Endometrial microvascular endothelial cells (primary cell): Measurements from ENCODE around the gene ENOX1. TPM values are rescaled to one million over a fixed set of nuclear protein-coding genes. Genes with fewer than 3 reads are reported as not detected.
"Not testable (repeated sequence)": the region's sequence is repeated elsewhere in the genome, so short reads cannot be mapped to it uniquely, and the experiment has no call there.

ENCODE experiments used
- in situ Hi-C: cut with HindIII; loops from 2 replicates; pipeline ENCODE4 v1.10.0; 2017; ENCODE audit warnings: low sequenced_read_pairs, low pct_unique_long_range_greater_than_20kb; ENCODE audit errors: inconsistent ontology term
- total RNA-seq: library from RNA; depleted of rRNA; stranded (reverse); fragments of >200 nt; gene quantifications from one replicate; pipeline ENCODE4 v1.2.3, GENCODE V29; 2015; ENCODE audit errors: inconsistent ontology term

The ENOX1 gene
- not detected for total RNA-seq

DNA sequence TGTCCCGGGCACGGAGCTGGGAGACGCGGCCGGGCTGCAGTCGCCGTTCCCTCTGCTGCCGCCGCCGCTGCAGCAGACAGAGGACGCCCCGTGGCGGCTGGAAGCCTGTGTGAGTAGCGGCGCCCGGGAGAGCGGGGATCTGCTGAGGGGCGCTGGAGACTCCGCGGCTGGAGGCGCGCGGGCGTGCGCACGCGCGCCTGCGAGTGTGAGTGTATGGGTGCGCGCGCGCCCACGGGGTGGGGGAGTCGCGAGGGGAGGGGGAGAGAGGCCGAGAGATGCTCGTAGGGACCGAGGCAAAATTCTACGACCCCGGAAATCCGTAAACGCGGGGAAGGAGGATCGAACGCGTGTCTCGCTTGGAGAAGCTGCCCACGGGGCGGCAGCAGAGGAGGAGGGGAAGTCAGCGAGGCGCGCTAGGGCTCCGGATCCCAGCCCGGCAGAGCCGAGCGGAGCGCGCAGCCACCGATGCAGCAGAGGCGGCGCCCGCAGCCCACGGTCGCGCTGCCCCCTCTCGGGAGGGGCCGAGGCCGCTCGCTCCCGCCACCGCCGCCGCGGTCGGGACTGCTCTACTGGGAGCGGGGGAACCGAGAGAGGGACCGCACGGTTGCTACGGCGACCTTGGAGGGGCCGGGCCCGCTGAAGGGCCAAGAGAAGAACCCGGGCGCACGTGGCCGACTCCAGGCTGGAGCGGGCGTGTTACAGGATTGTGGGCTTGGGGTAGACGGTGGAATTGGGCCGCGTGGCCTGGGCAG is at the start of gene ENOX1:
Gene ENOX1 (minus strand): TSS at position 207 of the 752 bp plus-strand sequence.
- in situ Hi-C loops: no loop called here

DNA sequence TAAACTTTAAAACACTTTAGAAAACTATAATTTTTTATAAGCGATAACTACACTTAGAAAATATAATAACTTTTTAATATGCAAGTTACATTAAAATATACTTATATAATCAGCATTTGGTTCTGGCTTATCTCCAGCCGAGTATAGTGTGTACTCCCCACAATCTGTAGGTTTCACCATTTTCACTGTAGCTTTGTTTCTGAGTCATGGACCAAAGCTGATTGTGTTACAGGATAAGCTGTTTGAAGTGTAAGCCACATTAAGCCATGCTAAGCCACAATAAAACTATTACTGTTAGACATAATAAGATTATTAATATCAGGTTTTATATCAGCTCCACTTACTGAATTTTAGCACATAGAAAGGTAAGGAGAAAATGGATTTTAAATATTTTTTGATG is 48.9 kb upstream of the ENOX1 start:
- in situ Hi-C loops: no loop called here

DNA sequence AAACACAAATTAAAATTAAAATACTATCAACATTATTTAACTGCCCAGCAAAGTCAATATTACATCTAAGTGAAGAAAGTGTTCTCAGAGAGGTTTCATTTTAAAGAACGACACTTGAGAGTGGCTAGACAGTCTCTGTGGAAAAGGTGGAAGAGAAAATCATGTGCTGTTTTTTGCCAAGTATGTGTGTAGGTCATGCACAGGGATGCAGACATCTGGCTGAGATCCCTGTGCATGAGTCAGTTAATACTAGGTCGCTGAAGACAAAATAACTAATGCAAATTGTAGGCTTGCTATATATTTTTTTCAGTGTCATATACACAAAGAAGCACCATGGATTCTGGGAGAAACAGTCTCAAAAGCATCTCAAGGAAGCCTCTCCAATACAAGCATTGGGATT is 44.3 kb upstream of the ENOX1 start:
- in situ Hi-C loops: no loop called here

DNA sequence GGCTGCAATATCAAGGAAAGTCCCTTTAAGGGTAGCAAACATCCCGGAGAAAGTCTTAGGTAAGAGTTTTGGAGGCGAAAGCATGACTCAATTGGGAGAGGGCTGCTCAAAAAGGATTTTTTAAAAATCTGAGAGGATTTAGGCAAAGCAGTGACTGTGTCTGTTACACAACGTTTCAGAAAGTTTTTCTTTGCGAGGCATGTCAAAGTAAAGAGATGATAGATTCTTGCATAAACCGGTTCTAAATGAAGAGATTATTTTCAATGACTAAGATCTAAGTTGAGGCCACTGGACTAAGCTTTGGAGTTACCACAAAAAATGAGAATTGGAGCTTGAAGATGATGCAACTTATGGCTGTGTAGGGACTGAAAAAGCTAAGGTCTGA is 43.7 kb upstream of the ENOX1 start:
- in situ Hi-C loops: no loop called here

DNA sequence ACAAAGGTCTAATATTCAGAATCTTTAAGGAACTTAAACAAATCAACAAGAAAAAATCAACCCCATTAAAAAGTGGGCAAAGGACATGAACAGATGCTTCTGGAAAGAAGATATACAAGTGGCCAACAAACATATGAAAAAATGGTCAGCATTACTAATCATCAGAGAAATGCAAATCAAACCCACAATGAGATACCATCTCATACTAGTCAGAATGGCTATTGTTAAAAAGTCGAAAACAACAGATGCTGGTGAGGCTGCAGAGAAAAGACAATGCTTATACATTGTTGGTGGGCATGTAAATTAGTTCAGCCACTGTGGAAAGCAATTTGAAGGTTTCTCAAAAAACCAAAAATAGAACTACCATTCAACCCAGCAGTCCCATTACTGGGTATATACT is 37.9 kb upstream of the ENOX1 start:
- in situ Hi-C loops: not testable (repeated sequence)

DNA sequence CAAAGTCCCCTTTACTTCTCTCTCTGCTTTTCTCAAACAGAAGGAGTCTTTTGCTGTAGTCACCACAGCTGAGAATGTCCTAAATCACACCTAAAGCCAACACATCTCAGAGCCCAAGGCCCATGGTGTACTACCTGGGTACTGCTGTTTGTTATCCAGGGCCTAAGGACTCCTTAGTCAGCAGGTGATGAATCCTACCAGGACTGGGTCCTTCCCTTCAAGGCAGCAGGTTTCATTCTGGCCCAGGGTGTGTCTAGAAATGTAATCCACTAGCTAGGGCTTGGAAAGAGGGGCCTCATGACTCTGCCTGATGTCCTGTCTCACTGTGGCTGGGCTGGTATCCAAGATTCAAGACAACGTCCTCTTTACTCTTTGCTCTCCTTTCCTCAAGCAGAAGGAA is 36.2 kb upstream of the ENOX1 start:
- in situ Hi-C loops: no loop called here

DNA sequence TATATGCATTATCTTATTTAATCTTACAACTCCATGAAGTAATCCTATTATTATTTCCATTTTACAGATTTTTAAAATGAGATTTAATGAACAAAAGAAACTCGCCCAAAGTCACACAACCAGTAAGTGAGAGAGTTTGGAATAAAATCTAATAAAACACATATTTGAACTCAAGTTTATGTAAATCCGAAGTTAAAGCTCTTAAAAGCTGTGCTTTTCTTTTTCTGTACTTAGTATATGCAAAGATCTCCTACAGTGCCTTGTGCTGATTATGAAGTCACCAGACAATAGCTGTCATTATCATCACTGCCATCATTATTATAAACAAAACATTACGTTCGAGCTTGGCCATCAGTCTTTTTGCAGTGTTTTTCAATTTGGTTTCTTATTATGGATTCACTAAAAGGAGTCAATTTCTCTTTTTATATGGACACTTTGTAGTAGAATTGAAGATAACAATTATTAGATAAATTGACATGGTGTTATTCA is 29.7 kb upstream of the ENOX1 start:
- in situ Hi-C loops: no loop called here

DNA sequence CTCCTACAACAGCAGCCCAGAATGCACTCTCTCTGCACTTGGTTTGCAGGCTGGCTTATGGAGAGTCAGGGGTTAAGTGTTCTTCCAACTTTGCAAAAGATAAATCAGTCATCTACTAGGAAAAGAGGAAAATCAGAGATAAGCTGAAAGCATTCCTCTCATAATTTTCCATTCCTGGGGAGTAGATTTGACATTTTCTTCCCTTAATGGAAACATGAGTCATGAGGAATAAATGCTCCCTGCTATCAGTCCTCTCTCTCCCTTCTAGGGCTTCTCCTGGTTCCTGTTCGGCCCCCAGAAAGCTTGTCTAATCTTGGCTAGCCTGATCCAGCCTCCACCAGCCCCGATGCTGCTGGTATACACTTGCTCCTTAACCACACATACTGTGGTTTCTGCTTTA is 28.4 kb upstream of the ENOX1 start:
- in situ Hi-C loops: no loop called here

DNA sequence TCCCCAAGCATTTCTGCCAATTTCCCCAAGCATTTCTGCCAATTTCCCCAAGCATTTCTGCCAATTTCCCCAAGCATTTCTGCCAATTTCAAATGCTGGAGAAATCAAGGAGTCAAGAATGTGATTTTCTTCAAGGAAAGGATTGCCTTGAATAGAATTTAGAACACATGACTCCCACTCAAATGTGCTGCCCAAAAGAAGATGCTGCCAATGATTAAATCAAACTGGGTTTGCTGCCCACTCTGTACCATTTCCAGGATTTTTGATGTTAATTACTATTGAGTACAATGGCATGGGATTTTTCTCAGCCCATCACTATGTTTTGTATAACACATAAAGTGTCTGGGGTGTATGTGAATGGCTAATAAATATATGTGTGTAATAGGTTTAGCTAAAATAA is 21.9 kb upstream of the ENOX1 start:
- in situ Hi-C loops: no loop called here

DNA sequence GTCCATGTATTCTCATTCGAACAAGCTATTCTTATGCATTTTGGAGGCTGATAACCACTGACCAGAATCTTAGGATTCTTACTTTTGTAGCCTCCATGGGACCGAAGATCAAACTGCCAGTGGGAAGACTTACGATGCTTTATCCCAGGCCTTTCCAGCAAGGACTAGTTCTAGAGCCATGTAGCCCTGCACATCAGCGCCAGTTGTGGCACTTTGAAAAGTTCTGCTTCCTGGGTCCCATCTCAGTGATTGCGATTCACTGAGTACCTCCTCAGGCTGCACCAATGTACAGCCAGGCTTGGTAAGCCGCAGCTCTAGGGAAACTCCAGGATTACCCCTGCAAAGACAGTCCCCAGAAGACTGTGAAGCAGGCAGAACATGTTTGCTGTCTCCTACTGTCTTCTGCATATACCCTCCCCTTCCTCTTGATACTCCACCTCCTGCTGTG is 18.9 kb upstream of the ENOX1 start:
- in situ Hi-C loops: no loop called here

DNA sequence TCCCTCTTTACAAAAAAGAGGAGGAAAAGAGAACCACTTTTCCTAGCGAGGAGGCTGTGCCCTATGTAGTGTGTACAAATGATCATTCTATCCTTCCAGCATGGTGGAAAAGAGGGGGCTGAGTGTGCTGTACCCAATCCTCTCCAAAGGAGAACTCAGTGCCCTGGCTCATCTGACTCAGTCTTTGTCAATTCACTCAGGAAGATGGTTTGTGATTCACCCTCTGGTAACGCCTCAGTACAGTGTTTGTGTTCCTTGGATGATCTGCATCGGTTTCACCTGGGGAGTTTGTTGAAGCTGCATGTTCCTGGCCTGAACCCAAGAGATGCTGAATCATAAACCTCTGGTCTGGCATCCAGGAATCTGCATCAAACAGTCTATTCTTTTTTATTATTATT is 18.3 kb upstream of the ENOX1 start:
- in situ Hi-C loops: no loop called here

DNA sequence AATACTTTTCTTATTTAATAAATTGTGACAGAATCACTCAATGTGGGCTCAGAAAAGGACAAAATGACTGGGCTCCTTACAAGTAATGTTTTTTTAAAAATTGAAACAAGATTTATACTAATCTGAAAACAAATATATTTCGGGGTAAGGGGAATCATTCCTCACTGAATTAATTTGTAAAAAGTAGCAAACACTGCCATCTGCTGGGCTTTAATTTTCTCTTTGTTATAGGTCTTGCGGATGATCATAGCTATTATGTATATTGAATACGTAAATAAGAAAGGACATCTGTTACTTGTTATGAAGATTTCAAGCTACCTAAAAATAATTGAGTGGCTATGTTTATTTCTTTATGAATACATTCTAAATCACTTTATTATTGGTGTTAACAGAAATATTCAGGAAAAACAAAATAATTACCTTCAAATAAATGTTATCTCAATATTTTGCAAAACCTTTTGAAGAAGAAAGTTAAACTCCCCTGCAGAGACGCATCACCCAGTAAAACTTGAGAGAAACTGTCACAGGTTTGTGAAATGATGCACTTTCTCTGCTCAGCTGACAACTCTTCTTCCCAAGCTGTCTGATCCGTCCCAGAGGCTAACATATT is 17.8 kb upstream of the ENOX1 start:
- in situ Hi-C loops: no loop called here

DNA sequence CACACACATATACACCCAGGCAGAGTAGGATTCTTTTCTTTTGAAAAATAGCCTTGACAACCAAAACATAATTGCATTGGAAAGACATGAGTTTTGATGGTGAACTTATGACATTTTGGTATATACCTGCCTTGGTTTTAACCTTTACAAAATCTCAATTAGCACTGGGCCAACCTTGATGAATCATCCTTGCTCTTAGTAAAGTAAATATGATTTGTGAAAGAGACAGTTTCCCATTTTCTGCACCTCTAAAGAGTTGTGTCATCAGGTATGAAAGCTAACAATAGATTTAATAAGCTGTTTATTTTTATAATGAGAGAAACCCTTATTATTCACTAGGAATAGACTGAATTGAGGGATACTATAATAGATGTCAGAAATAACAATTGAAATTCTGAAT is 15.7 kb upstream of the ENOX1 start:
- in situ Hi-C loops: no loop called here

DNA sequence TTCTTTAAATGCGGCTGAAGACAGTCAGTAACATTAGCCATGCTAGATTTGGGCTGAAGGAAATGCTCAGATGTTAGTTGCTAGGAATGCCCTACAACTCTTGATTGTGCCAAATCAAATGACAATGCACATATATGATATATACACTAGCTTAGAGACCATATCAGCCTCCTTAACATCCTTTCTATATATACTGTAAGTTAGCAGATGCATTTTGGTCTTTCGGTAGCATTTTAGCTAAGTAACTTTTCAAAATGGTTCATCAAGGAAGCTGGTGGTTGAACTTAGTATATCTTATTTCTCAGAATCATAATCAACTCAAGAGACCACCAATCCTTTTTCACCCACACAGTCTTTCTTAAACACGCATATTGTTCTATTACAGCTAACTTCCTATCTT is 14.1 kb upstream of the ENOX1 start:
- in situ Hi-C loops: no loop called here

DNA sequence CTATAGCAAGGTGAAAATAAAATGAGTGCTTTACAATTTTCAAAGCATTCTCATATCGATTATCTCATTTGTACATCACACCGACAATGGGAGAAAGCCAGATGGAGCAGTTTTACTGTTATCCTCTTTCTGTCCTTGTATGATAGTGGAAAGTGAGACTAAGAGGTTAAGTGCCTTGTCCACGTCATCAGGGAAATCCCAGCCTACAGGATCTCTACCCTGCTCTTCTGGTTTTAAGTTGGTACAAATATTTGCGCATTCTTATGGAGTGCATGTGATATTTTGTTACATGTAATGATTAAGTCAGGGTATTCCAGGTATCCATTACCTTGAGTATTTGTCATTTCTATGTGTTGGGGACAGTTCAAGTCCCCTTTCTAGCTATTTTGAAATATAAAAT is 12.4 kb upstream of the ENOX1 start:
- in situ Hi-C loops: no loop called here

DNA sequence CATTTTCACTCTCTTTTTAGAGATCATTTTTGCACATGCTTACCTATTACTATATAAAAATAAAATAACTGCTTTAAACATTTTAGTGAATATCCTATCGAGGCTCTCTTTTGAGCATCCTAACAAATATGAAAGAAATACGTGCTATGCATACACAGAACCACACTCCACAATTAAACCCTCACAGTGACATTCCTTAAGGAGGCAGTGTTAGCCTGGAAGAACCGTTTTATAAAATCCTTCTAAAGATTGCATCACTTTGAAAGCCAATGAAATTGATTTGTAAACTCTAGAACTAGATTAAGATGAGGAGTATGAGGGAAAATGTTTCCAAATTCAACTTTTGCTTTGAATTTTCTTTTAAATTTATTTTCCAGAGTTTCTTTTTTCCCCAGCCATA is 11.1 kb upstream of the ENOX1 start:
- in situ Hi-C loops: no loop called here

DNA sequence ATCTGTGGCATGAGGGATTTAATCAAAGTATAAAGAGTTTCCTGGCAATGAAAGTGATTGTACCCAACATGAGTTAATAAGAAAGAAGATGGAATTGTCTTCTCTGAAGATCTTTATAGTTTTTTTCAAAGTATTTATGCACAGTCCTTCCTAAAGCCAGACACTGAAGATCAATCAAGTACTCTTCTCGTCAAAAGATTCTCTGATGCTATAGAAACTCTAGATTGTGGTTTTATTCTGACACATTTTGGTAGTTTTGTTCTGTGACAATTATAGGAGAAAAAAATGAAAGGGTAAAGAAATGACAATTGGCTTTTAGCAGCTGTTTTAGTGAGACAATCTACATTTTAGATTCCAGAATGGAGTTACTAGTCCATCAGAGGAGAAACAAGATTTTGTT is 10.4 kb upstream of the ENOX1 start:
- in situ Hi-C loops: no loop called here

DNA sequence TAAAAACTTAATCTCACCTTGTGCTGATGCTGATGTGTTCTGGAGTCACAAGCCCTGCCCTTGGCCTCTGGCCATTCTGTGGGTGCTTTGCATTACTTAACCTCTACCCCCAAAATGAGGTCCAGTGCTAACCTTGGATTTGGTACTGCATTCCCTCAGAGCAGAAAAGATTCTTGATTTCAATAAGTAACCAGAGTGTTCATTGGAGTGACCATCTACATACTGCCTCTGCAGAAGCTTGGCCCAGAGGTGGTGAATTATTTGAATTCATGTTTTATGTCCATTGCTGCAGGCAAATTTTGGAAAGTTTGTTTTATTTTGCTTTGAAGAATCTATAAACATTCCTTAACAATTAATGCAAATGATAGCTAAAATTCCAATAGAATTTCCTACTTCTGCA is 7.6 kb upstream of the ENOX1 start:
- in situ Hi-C loops: no loop called here

DNA sequence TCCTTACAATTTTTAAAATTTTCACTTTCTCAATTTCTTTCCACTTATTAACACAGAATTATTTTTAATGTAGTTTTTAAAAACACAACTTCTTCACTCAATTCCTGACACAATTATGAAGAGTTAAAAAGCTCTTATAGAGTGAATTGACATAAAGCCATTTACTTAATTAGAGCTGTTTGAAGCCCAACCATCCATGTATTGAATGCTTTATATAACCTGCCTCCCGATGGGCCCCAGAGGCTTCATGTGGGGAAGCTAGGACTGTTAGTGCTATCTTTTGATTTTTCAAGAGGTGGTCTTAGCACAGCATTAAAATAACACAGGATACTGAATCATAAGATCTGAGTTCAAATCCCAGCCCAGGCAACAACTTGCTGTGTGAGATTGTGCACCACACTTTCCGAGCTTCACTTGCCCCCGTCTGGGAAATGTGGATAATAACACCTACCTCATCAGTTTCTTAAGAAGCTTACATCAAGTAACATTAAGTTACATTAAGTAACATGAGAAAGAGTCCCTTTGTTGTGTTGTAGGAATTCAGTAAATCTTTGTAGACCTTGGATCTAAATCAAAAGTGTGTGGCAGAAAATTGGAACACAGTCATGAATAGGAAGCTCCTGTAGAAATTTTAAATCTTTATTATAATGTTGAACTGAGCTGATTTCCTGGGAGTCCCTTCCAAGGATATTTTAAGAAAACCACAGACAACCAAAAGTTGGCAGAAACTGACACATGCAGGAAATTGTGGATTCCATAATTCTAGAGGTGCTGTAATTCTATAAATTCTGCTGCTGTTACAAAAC is 5.5 kb upstream of the ENOX1 start:
- in situ Hi-C loops: no loop called here

DNA sequence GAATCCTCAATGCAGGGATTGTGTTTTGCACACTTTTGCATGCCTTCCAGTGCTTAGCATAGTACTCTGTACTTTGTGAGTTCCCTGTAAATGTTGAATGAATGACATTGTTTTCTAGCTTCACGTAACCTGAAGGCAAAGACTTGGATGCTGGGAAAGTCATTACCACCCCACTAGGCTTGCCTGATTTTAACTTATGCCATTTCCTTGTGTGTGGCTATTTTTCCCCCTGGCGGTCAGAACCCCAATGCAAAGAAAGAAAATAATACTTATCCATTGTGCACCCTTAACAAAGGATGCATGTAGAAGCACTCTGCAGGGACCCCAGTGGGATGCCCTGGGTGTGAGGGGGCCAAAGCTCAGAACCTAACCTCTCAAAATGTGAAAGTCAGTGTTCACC is 1.2 kb upstream of the ENOX1 start:
- in situ Hi-C loops: no loop called here
